DMS53 (cell line): ENCODE measurements around the gene NID1.
"Not testable (repeated sequence)": the region's sequence is repeated elsewhere in the genome, so short reads cannot be mapped to it uniquely, and the experiment has no call there.

Source experiments
- DNase-seq: peaks from one replicate; lab custom pipeline; 2025; lab: John Stamatoyannopoulos, UW

Gene NID1

DNA sequence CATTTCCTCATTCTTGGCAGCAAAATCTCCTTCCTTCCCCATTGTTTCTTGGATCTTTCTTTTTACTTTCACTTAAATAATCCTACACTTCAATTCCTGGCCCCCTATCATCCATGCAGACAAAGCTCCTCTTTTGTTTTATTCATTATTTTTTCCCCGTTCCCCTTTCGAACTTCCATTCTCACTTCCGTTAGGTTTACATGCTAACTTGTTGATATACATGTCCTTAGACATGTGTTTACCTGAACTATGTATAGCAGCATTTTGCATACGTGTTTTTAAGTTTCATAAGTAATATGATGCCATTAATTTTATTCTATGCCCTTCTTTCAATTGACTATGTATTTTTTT lies 131.1 kb downstream of the NID1 start:
- DNase-seq = no peak

DNA sequence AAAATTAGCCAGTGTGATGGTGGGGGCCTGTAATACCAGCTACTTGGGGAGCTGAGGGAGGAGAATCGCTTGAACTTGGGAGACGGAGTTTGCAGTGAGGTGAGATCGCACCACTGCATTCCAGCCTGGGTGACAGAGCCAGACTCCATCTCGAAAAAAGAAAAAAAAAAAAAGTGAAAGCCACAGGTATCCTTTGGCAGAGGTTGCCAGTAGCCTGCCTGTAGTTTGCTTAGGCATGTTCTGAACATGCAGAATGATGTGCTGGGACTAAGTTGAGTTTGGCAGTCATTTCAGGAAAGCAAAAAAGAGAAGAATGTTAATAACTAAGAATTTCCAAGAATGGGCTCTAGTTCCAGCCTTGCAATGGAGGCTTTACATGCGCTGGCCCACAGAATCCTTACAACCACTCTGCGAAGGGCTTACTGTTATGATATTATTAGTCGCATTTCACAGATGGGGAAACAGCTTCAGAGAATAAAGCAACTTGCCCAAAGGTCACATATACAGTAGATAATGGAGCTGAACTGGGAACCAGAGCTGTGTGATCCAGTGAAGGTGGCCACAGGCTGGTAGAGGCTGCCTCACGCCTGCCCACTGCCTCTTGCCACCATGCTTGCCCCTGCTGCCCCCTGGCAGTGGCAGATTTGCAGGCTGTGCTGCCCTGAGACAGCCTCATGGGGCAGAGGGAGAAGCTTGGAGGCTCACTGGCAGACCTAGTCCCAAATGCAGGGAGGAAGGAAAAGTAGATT lies 131.7 kb downstream of the NID1 start:
- no peak for DNase-seq

GRCh38 chr1:235932090-235932510 lies 132.8 kb downstream of the NID1 start:
- no peak for DNase-seq

GRCh38 chr1:235931171-235931738 lies 133.6 kb downstream of the NID1 start:
- no peak for DNase-seq

DNA sequence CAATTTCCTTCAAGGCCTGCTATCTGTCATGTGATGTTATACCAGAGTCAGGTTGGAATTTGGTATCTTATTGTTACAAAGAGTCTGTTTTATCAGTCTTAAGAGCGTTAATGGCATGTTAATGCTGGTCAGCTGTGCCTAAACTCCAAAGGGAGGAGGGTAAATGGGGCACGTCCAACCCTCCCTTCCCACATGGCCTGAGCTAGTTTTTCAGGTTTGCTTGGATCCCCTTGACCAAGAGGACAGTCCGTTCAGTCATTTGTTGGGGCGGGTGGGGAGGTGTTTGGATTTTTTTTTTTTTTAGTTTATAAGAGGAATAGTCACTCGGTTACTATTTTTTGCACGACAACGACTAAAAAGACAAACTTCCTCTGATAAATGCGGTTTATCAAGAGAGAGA lies 134.3 kb downstream of the NID1 start:
- DNase-seq = peak; percentile 69

DNA sequence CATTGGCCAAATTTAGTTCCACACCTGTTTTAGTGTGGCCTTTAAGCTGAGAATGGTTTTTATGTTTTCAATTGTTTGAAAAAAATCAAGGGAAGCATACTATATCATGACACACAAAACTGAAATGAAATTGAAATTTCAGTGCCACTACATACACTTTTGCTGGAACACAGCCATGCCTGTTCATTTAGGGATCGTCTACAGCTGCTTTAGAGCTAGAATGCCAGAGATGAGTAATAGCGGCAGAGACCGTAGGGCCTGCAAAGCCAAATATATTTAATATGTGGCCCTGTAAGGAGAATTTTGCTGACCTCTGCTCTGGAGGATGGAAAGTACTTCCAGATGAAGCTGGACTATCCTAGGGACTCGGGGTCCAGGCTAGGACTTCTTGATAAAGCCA lies 135.7 kb downstream of the NID1 start:
- DNase-seq = no peak

GRCh38 chr1:235928197-235928596 lies 136.7 kb downstream of the NID1 start:
- no peak for DNase-seq

- not testable (repeated sequence) for DNase-seq
These were observed 137.3 kb downstream of the NID1 start for GRCh38 chr1:235927551-235927950.
